SK-N-SH treated with all-trans-retinoic acid at 6 μM for 48 hours (cell line): Measurements from ENCODE around the gene GPRC5B.

Experiments
- ARNTL ChIP-seq: fragments of 450-650 bp; formaldehyde crosslinking; IDR thresholded peaks from 2 replicates; pipeline ENCODE4 v1.5.0; 2020; ENCODE audit warnings: low read depth, mild to moderate bottlenecking, moderate library complexity, borderline replicate concordance
- PPARA ChIP-seq: fragments of 250-450 bp; sonication (Bioruptor Pico); IDR thresholded peaks from 2 replicates; pipeline ENCODE4 v1.5.0; 2020; ENCODE audit warnings: mild to moderate bottlenecking, borderline replicate concordance
- TCF4 ChIP-seq: fragments of 250-450 bp; sonication (Bioruptor Pico); IDR thresholded peaks from 2 replicates; pipeline ENCODE4 v1.8.0; 2021; ENCODE audit warnings: mild to moderate bottlenecking, moderate library complexity, borderline replicate concordance
- ZNF8 ChIP-seq: fragments of 450-650 bp; formaldehyde crosslinking; IDR thresholded peaks from 2 replicates; pipeline ENCODE4 v1.5.0; 2020; ENCODE audit warnings: mild to moderate bottlenecking, moderate library complexity
- TF ChIP-seq, protein P1 (sequence below): fragments of 250-450 bp; sonication (Bioruptor Pico); IDR thresholded peaks from 2 replicates; pipeline ENCODE4 v1.8.0; 2021; ENCODE audit warnings: low read depth, mild to moderate bottlenecking, moderate library complexity, borderline replicate concordance
- TF ChIP-seq, protein P2 (sequence below): fragments of 250-450 bp; sonication (Bioruptor Pico); IDR thresholded peaks from 2 replicates; pipeline ENCODE4 v1.8.0; 2020; ENCODE audit warnings: mild to moderate bottlenecking, moderate library complexity, borderline replicate concordance

DNA sequence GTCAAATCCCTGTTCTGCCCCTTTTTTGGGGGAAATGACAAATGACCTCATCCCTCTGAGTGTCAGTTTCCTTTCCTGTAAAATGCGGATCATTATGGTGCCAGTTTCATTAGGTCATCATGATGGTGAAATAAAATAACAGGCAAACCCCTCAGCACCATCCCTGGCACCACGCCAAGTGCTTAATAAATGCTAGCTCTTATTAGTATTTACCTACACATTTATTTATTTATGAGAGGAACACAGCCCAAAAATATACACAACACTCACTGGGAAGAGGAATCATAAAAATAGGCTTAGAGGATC lies 28.6 kb upstream of the GPRC5B start:
- TF ChIP-seq, protein P1, sequence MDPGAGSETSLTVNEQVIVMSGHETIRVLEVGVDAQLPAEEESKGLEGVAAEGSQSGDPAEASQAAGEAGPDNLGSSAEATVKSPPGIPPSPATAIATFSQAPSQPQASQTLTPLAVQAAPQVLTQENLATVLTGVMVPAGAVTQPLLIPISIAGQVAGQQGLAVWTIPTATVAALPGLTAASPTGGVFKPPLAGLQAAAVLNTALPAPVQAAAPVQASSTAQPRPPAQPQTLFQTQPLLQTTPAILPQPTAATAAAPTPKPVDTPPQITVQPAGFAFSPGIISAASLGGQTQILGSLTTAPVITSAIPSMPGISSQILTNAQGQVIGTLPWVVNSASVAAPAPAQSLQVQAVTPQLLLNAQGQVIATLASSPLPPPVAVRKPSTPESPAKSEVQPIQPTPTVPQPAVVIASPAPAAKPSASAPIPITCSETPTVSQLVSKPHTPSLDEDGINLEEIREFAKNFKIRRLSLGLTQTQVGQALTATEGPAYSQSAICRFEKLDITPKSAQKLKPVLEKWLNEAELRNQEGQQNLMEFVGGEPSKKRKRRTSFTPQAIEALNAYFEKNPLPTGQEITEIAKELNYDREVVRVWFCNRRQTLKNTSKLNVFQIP (CRISPR knock-in tag) = no peak
- TF ChIP-seq ZNF8 (CRISPR knock-in tag) = no peak
- TF ChIP-seq ARNTL = no peak
- TF ChIP-seq PPARA (CRISPR knock-in tag) = no peak
- TF ChIP-seq, protein P2, sequence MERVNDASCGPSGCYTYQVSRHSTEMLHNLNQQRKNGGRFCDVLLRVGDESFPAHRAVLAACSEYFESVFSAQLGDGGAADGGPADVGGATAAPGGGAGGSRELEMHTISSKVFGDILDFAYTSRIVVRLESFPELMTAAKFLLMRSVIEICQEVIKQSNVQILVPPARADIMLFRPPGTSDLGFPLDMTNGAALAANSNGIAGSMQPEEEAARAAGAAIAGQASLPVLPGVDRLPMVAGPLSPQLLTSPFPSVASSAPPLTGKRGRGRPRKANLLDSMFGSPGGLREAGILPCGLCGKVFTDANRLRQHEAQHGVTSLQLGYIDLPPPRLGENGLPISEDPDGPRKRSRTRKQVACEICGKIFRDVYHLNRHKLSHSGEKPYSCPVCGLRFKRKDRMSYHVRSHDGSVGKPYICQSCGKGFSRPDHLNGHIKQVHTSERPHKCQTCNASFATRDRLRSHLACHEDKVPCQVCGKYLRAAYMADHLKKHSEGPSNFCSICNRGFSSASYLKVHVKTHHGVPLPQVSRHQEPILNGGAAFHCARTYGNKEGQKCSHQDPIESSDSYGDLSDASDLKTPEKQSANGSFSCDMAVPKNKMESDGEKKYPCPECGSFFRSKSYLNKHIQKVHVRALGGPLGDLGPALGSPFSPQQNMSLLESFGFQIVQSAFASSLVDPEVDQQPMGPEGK = no peak
- TF ChIP-seq TCF4 (CRISPR knock-in tag) = no peak
